Upper lobe of left lung (tissue), 4 donors: ENCODE results near the gene MTF2.

ENCODE experiments used
- EP300 ChIP-seq, 4 donors: sonication (generic); formaldehyde crosslinking; IDR thresholded peaks; one replicate each; pipeline ENCODE4 v1.5.1; 2017; ENCODE audit warnings: antibody characterized with exemption in 4 of 4, control low read depth in 2 of 4
- POLR2A ChIP-seq, 4 donors: fragments of 450-650 bp; IDR thresholded peaks; one replicate each; pipeline ENCODE4 v1.5.1; 2016 to 2017; ENCODE audit warnings: antibody characterized with exemption in 4 of 4, mild to moderate bottlenecking in 2 of 4
- TF ChIP-seq, protein P1 (sequence below), 6 experiments: fragments of 450-650 bp in 4 of 6; fragments of 200-600 bp in 2 of 6; sonication (generic) in 2 of 6; IDR thresholded peaks; one replicate each; pipeline ENCODE4 v1.5.1; 2016 to 2019; ENCODE audit warnings: antibody characterized with exemption in 6 of 6

- TF ChIP-seq EP300 (IDR thresholded peaks at IDR 0.05) (no peak), POLR2A (IDR thresholded peaks at IDR 0.05) (no peak)
- TF ChIP-seq, protein P1, sequence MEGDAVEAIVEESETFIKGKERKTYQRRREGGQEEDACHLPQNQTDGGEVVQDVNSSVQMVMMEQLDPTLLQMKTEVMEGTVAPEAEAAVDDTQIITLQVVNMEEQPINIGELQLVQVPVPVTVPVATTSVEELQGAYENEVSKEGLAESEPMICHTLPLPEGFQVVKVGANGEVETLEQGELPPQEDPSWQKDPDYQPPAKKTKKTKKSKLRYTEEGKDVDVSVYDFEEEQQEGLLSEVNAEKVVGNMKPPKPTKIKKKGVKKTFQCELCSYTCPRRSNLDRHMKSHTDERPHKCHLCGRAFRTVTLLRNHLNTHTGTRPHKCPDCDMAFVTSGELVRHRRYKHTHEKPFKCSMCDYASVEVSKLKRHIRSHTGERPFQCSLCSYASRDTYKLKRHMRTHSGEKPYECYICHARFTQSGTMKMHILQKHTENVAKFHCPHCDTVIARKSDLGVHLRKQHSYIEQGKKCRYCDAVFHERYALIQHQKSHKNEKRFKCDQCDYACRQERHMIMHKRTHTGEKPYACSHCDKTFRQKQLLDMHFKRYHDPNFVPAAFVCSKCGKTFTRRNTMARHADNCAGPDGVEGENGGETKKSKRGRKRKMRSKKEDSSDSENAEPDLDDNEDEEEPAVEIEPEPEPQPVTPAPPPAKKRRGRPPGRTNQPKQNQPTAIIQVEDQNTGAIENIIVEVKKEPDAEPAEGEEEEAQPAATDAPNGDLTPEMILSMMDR (IDR thresholded peaks at IDR 0.05), result no peak
These were observed 36.7 kb upstream of the MTF2 start for GRCh38 chr1:93042187-93043056.
